Suprapubic skin (tissue), 4 donors: ENCODE results near the gene CEACAM6. TPM values are rescaled to one million over a fixed set of nuclear protein-coding genes. Genes with fewer than 3 reads are reported as not detected.

Experiments used
- DNase-seq, 2 donors: peaks; one replicate each; pipeline ENCODE4 v3.0.0-alpha.2; 2019; ENCODE audit warnings: low spot score in 2 of 2
- H3K27ac ChIP-seq: fragments of 200-600 bp; sonication (generic); one replicate; pipeline ENCODE4 v1.5.1; 2019
- H3K27me3 ChIP-seq: fragments of 200-600 bp; sonication (generic); one replicate; pipeline ENCODE4 v1.5.1; 2019
- H3K36me3 ChIP-seq: fragments of 200-600 bp; sonication (generic); one replicate; pipeline ENCODE4 v1.5.1; 2019
- H3K4me1 ChIP-seq: fragments of 200-600 bp; sonication (generic); one replicate; pipeline ENCODE4 v1.5.1; 2019
- H3K4me3 ChIP-seq: fragments of 200-600 bp; sonication (generic); one replicate; pipeline ENCODE4 v1.5.1; 2019; ENCODE audit warnings: mild to moderate bottlenecking
- H3K9me3 ChIP-seq: fragments of 200-600 bp; sonication (generic); one replicate; pipeline ENCODE4 v1.5.1; 2019
- CTCF ChIP-seq, 2 donors: fragments of 200-600 bp in 1 of 2; fragments of 450-650 bp in 1 of 2; sonication (generic) in 1 of 2; IDR thresholded peaks; one replicate each; pipeline ENCODE4 v1.5.1; 2016 to 2019; ENCODE audit warnings: antibody characterized with exemption in 2 of 2, mild to moderate bottlenecking in 1 of 2, moderate library complexity in 1 of 2
- EP300 ChIP-seq: sonication (generic); formaldehyde crosslinking; IDR thresholded peaks from one replicate; pipeline ENCODE4 v1.6.1; 2017; ENCODE audit warnings: antibody characterized with exemption
- POLR2A ChIP-seq, 2 donors: fragments of 450-650 bp; IDR thresholded peaks; one replicate each; pipeline ENCODE4 v1.6.1; 2017; ENCODE audit warnings: antibody characterized with exemption in 2 of 2, mild to moderate bottlenecking in 2 of 2, moderate library complexity in 2 of 2
- POLR2AphosphoS5 ChIP-seq, 3 donors: sonication (generic); formaldehyde crosslinking; IDR thresholded peaks; one replicate each; pipeline ENCODE4 v1.6.1; 2017; ENCODE audit warnings: antibody characterized with exemption in 3 of 3
- WGBS: methylation state at CpG from one replicate; pipeline ENCODE4 v1.1.5; 2018; 5-methylcytosine and 5-hydroxymethylcytosine counted together
- total RNA-seq, 4 donors: library from RNA; depleted of rRNA; stranded (reverse); fragments of >200 nt; gene quantifications; one replicate each; pipeline ENCODE4 v1.1.0, GENCODE V29; 2016

The CEACAM6 gene
- total RNA-seq, 4 donors from 2014 or later: 6.0 to 26.2 (median 16.8) TPM

GRCh38 chr19:41799444-41800000 lies 44.2 kb downstream of the CEACAM6 start:
- no peak for DNase-seq
- H3K27ac ChIP-seq: no peak overlapping the region
- H3K4me1 ChIP-seq: no peaks in the 10 kb centered on the region

GRCh38 chr19:41801031-41801430 lies 45.7 kb downstream of the CEACAM6 start:
- DNase-seq: no peak
- Histone ChIP-seq H3K27me3 (no peaks in the 10 kb centered on the region), H3K9me3 (no peaks in the 10 kb centered on the region), H3K36me3 (no peaks in the 10 kb centered on the region), H3K4me3 (no peak overlapping the region), H3K27ac (no peak overlapping the region), H3K4me1 (no peaks in the 10 kb centered on the region)
- 68% methylated on average over 4 of the region's 4 CpGs for WGBS
- no peak for TF ChIP-seq POLR2A (IDR thresholded peaks at IDR 0.05)
- no peak for TF ChIP-seq CTCF (IDR thresholded peaks at IDR 0.05)
- no peak for TF ChIP-seq EP300
- no peak for TF ChIP-seq POLR2AphosphoS5 (IDR thresholded peaks at IDR 0.05)

More at GRCh38 chr19:41799444-41800000, 44.2 kb downstream of the CEACAM6 start:
- 59% methylated on average over 9 of the region's 9 CpGs for WGBS
- TF ChIP-seq EP300 (no peak), POLR2A (IDR thresholded peaks at IDR 0.05) (no peak), POLR2AphosphoS5 (IDR thresholded peaks at IDR 0.05) (no peak), CTCF (IDR thresholded peaks at IDR 0.05) (no peak)
- Histone ChIP-seq H3K27me3 (peaks cover 4% of the 10 kb centered on the region), H3K36me3 (no peaks in the 10 kb centered on the region), H3K9me3 (no peaks in the 10 kb centered on the region), H3K4me3 (no peak overlapping the region)

GRCh38 chr19:41801792-41802211 lies 46.5 kb downstream of the CEACAM6 start:
- WGBS: 71% methylated on average over 2 of the region's 2 CpGs
- no peak overlapping the region for H3K4me3 ChIP-seq
- TF ChIP-seq POLR2AphosphoS5 (IDR thresholded peaks at IDR 0.05) (no peak), POLR2A (IDR thresholded peaks at IDR 0.05) (no peak), CTCF (IDR thresholded peaks at IDR 0.05) (no peak), EP300 (no peak)
- no peaks in the 10 kb centered on the region for H3K4me1 ChIP-seq
- DNase-seq: no peak
- no peaks in the 10 kb centered on the region for H3K27me3 ChIP-seq
- no peaks in the 10 kb centered on the region for H3K36me3 ChIP-seq
- no peaks in the 10 kb centered on the region for H3K9me3 ChIP-seq
- H3K27ac ChIP-seq: no peak overlapping the region

GRCh38 chr19:41802770-41803169 lies 47.4 kb downstream of the CEACAM6 start:
- H3K27ac ChIP-seq: no peak overlapping the region
- H3K4me1 ChIP-seq: no peaks in the 10 kb centered on the region
- 73% methylated on average over 2 of the region's 2 CpGs for WGBS
- DNase-seq: no peak
- H3K36me3 ChIP-seq: no peaks in the 10 kb centered on the region
- H3K9me3 ChIP-seq: no peaks in the 10 kb centered on the region
- no peak overlapping the region for H3K4me3 ChIP-seq
- TF ChIP-seq CTCF (IDR thresholded peaks at IDR 0.05): no peak
- no peak for TF ChIP-seq POLR2A (IDR thresholded peaks at IDR 0.05)
- no peak for TF ChIP-seq EP300
- no peak for TF ChIP-seq POLR2AphosphoS5 (IDR thresholded peaks at IDR 0.05)
- no peaks in the 10 kb centered on the region for H3K27me3 ChIP-seq

GRCh38 chr19:41804336-41804735 lies 49.0 kb downstream of the CEACAM6 start:
- Histone ChIP-seq H3K36me3 (no peaks in the 10 kb centered on the region), H3K9me3 (no peaks in the 10 kb centered on the region), H3K27ac (no peak overlapping the region), H3K27me3 (peaks cover 1% of the 10 kb centered on the region), H3K4me3 (no peak overlapping the region), H3K4me1 (no peaks in the 10 kb centered on the region)
- WGBS: 84% methylated on average over 3 of the region's 3 CpGs
- no peak for DNase-seq
- no peak for TF ChIP-seq EP300
- TF ChIP-seq POLR2AphosphoS5 (IDR thresholded peaks at IDR 0.05): no peak
- no peak for TF ChIP-seq POLR2A (IDR thresholded peaks at IDR 0.05)
- TF ChIP-seq CTCF (IDR thresholded peaks at IDR 0.05): no peak
